Spleen (tissue), 11 donors: ENCODE measurements around the gene PRKAG1. TPM values are rescaled to one million over a fixed set of nuclear protein-coding genes. Genes with fewer than 3 reads are reported as not detected.
A peak's percentile ranks its signal among the peaks of the same experiment; 100 is the strongest.

ENCODE experiments used
- DNase-seq: peaks from one replicate; pipeline ENCODE4 v3.0.0-alpha.2; 2020
- H3K27ac ChIP-seq, 8 donors: fragments of 200-600 bp; sonication (generic) in 7 of 8; 1 replicate in 4 of 8; 2 replicates in 4 of 8; pipeline versions ENCODE4 v1.5.0 to v1.8.0; 2016 to 2021; ENCODE audit warnings: inconsistent platforms in 4 of 8, mild to moderate bottlenecking in 4 of 8, moderate library complexity in 1 of 8
- H3K27me3 ChIP-seq, 7 donors: fragments of 200-600 bp; sonication (generic) in 6 of 7; replicated peaks in 1 of 7; 1 replicate in 4 of 7; 2 replicates in 3 of 7; pipeline versions ENCODE4 v1.5.0 to v1.8.0; 2016 to 2021; ENCODE audit warnings: inconsistent platforms in 3 of 7, mild to moderate bottlenecking in 1 of 7
- H3K36me3 ChIP-seq, 6 donors: fragments of 200-600 bp; sonication (generic) in 5 of 6; 1 replicate in 4 of 6; 2 replicates in 2 of 6; pipeline versions ENCODE4 v1.5.0 to v1.8.0; 2016 to 2021; ENCODE audit warnings: inconsistent platforms in 2 of 6
- H3K4me1 ChIP-seq, 6 donors: fragments of 200-600 bp; sonication (generic) in 5 of 6; 1 replicate in 3 of 6; 2 replicates in 3 of 6; pipeline versions ENCODE4 v1.5.0 to v1.8.0; 2016 to 2021; ENCODE audit warnings: inconsistent platforms in 3 of 6
- H3K4me3 ChIP-seq, 8 donors: fragments of 200-600 bp; sonication (generic) in 7 of 8; 1 replicate in 4 of 8; 2 replicates in 4 of 8; pipeline versions ENCODE4 v1.5.0 to v1.8.0; 2016 to 2021; ENCODE audit warnings: inconsistent platforms in 4 of 8, mild to moderate bottlenecking in 4 of 8, moderate library complexity in 2 of 8
- H3K9me3 ChIP-seq, 8 donors: fragments of 200-600 bp; sonication (generic) in 7 of 8; 1 replicate in 4 of 8; 2 replicates in 4 of 8; pipeline versions ENCODE4 v1.5.0 to v1.8.0; 2016 to 2021; ENCODE audit warnings: inconsistent platforms in 4 of 8
- POLR2A ChIP-seq, 3 donors: fragments of 450-650 bp; IDR thresholded peaks; one replicate each; pipeline ENCODE4 v1.5.1; 2017; ENCODE audit warnings: antibody characterized with exemption in 3 of 3, mild to moderate bottlenecking in 1 of 3
- POLR2AphosphoS5 ChIP-seq, 3 donors: sonication (generic); formaldehyde crosslinking; IDR thresholded peaks; one replicate each; pipeline ENCODE4 v1.5.1; 2017; ENCODE audit warnings: antibody characterized with exemption in 3 of 3
- WGBS, 5 donors: extraction: QIAGEN DNeasy Blood & Tissue Kit in 3 of 5; methylation state at CpG; one replicate each; pipeline versions ENCODE4 v1.1.5 to v1.1.7; 2013 to 2018; 5-methylcytosine and 5-hydroxymethylcytosine counted together
- intact Hi-C: fragments of 100-400 bp; cut with DNase I; formaldehyde crosslinking; loops from one replicate; pipeline ENCODE4 v1.15.0; 2023; ENCODE audit warnings: low total_unique reads
- polyA plus RNA-seq, 3 donors: library from polyadenylated mRNA; stranded (reverse); fragments of 200-250 nt; gene quantifications; one replicate each; pipeline ENCODE4 v1.2.1, GENCODE V29; 2013
- total RNA-seq, 7 donors: library from RNA; depleted of rRNA in 3 of 7; stranded (reverse); fragments of >200 nt in 3 of 7; fragmentation: NEBNext Ultra II Directional in 4 of 7; extraction: Animal tissue kit (Norgen Biotek cat#: 25700) in 4 of 7; gene quantifications; one replicate each; pipeline versions ENCODE4 v1.1.0 to v1.2.1, GENCODE V29; 2016 to 2021
- TF ChIP-seq, protein P1 (sequence below), 11 experiments: fragments of 200-600 bp in 7 of 11; fragments of 450-650 bp in 4 of 11; sonication (generic) in 4 of 11; IDR thresholded peaks in 8 of 11; conservative IDR thresholded peaks in 3 of 11; 1 replicate in 7 of 11; 2 replicates in 4 of 11; pipeline versions ENCODE4 v1.4.0 to v1.8.0; 2016 to 2021; ENCODE audit warnings: antibody characterized with exemption in 11 of 11, inconsistent platforms in 4 of 11, mild to moderate bottlenecking in 1 of 11
- donor health status: healthy with polysubstance abuse.
- donor health status: DM: no; HTN: no; CAD: no; lungs with moderate emphysema.
- donor health status: DM: no; HTN: no; CAD: no.
- donor health status: Bipolar disorder and iron deficiency.
- donor health status: healthy.
- donor health status: DM: no; HTN: no; CAD: no.
- donor health status: DM: yes; HTN: yes; CAD: no.

The PRKAG1 gene
- total and polyA plus RNA-seq, 10 donors, result 34.1 to 47.2 (median 43.1) TPM

GRCh38 chr12:49043241-49043640 lies 24.7 kb upstream of the PRKAG1 start:
- Histone ChIP-seq H3K27me3 (no peaks in the 10 kb centered on the region), H3K4me1 (peaks cover 0 to 10% (median 0%) of the 10 kb centered on the region in 6 donors), H3K36me3 (peaks cover 16 to 100% (median 99%) of the 10 kb centered on the region in 6 donors), H3K9me3 (no peaks in the 10 kb centered on the region), H3K27ac (no peak overlapping the region), H3K4me3 (no peak overlapping the region)
- TF ChIP-seq POLR2A (IDR thresholded peaks at IDR 0.05) (no peak), POLR2AphosphoS5 (IDR thresholded peaks at IDR 0.05) (no peak)
- TF ChIP-seq, protein P1, sequence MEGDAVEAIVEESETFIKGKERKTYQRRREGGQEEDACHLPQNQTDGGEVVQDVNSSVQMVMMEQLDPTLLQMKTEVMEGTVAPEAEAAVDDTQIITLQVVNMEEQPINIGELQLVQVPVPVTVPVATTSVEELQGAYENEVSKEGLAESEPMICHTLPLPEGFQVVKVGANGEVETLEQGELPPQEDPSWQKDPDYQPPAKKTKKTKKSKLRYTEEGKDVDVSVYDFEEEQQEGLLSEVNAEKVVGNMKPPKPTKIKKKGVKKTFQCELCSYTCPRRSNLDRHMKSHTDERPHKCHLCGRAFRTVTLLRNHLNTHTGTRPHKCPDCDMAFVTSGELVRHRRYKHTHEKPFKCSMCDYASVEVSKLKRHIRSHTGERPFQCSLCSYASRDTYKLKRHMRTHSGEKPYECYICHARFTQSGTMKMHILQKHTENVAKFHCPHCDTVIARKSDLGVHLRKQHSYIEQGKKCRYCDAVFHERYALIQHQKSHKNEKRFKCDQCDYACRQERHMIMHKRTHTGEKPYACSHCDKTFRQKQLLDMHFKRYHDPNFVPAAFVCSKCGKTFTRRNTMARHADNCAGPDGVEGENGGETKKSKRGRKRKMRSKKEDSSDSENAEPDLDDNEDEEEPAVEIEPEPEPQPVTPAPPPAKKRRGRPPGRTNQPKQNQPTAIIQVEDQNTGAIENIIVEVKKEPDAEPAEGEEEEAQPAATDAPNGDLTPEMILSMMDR (IDR thresholded peaks at IDR 0.05 in 8 of 11, conservative IDR thresholded peaks at IDR 0.05 in 3 of 11), result no peak
- DNase-seq, result no peak
- intact Hi-C loops, result no loop called here
- WGBS, 5 donors, result 91 to 97% (median 96%) methylated on average over 4 of the region's 4 CpGs

DNA sequence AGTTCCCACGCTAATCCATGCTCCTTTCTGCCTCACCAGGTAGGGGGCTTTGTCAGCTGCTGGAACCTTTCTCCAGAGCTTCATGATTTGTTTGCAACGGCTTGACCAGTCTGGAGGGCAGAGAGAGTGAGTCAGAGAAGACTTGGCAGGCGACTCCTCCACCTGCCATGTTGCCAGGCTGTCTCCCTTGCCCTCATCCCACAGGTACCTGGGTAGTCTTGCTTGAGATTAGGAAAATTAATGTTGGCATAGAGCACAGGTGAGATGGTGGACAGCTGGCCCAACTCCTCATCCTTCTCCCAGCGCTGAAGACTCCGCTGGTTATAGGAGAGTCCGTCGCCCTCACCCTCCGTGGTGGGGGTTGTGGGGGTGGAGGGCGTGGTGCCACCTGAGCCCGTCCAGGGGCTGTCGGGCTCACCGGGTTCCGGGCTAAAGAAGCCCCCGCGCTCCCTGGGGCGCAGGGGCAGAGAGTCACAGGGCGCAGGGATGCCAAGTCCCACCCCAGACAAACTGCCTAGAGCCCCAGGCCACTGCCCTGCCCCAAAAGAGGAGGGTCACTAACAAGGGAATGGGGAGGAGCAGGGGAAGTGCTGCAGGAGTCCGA lies 23.4 kb upstream of the PRKAG1 start:
- 92 to 97% (median 94%) methylated on average over 15 to 18 of the region's 18 CpGs for WGBS, 5 donors
- Histone ChIP-seq H3K4me3 (no peak overlapping the region), H3K27ac (no peak overlapping the region), H3K4me1 (peaks cover 0 to 10% (median 0%) of the 10 kb centered on the region in 6 donors), H3K9me3 (no peaks in the 10 kb centered on the region), H3K36me3 (peaks cover 18 to 100% (median 100%) of the 10 kb centered on the region in 6 donors), H3K27me3 (no peaks in the 10 kb centered on the region)
- TF ChIP-seq, protein P1 (IDR thresholded peaks at IDR 0.05 in 8 of 11, conservative IDR thresholded peaks at IDR 0.05 in 3 of 11), result no peak
- TF ChIP-seq POLR2AphosphoS5 (IDR thresholded peaks at IDR 0.05) (peak in 1 of 3 donors; percentile 49), POLR2A (IDR thresholded peaks at IDR 0.05) (no peak)
- DNase-seq, result no peak
- intact Hi-C loops, result no loop called here

- Histone ChIP-seq H3K4me3 (no peak overlapping the region), H3K4me1 (peaks cover 0 to 10% (median 0%) of the 10 kb centered on the region in 6 donors), H3K9me3 (no peaks in the 10 kb centered on the region), H3K27me3 (no peaks in the 10 kb centered on the region), H3K27ac (no peak overlapping the region), H3K36me3 (peaks cover 14 to 100% (median 99%) of the 10 kb centered on the region in 6 donors)
- 94 to 97% (median 96%) methylated on average over 27 to 31 of the region's 31 CpGs for WGBS, 5 donors
- no peak for DNase-seq
- TF ChIP-seq, protein P1 (IDR thresholded peaks at IDR 0.05 in 8 of 11, conservative IDR thresholded peaks at IDR 0.05 in 3 of 11), result no peak
- TF ChIP-seq POLR2A (IDR thresholded peaks at IDR 0.05), result no peak
- peak; percentile 7 to 50 (median 11) for TF ChIP-seq POLR2AphosphoS5 (IDR thresholded peaks at IDR 0.05)
- intact Hi-C loops, result no loop called here
Measured at GRCh38 chr12:49041036-49041880, 22.7 kb upstream of the PRKAG1 start.

- no peak for TF ChIP-seq POLR2A (IDR thresholded peaks at IDR 0.05)
- TF ChIP-seq POLR2AphosphoS5 (IDR thresholded peaks at IDR 0.05), result no peak
- TF ChIP-seq, protein P1 (IDR thresholded peaks at IDR 0.05 in 8 of 11, conservative IDR thresholded peaks at IDR 0.05 in 3 of 11), result no peak
- Histone ChIP-seq H3K27me3 (no peaks in the 10 kb centered on the region), H3K9me3 (no peaks in the 10 kb centered on the region), H3K36me3 (peaks cover 13 to 100% (median 92%) of the 10 kb centered on the region in 6 donors), H3K4me3 (no peak overlapping the region), H3K27ac (no peak overlapping the region), H3K4me1 (peaks cover 0 to 10% (median 0%) of the 10 kb centered on the region in 6 donors)
- no peak for DNase-seq
- intact Hi-C loops, result no loop called here
- WGBS, 5 donors, result 91 to 96% (median 95%) methylated on average over 14 of the region's 14 CpGs
Measured at GRCh38 chr12:49040364-49040855, 21.8 kb upstream of the PRKAG1 start.
